Mesenchymal stem cell (in vitro differentiated cells and primary cell): Measurements from ENCODE around the gene BABAM2.

Source experiments
- DNase-seq: peaks from one replicate; pipeline ENCODE4 v3.0.0-alpha.2; 2013
- H2AFZ ChIP-seq: one replicate; pipeline ENCODE4 v1.6.1; 2013; ENCODE audit warnings: low read depth, mild to moderate bottlenecking, control low read depth, inconsistent platforms, low read length, moderate library complexity
- H2AK5ac ChIP-seq: 2 replicates; pipeline ENCODE4 v1.6.1; 2013; ENCODE audit warnings: low read length, moderate library complexity, mild to moderate bottlenecking, inconsistent platforms; ENCODE audit not compliant: severe bottlenecking
- H2BK120ac ChIP-seq: one replicate; pipeline ENCODE4 v1.6.1; 2013; ENCODE audit warnings: low read depth, mild to moderate bottlenecking, inconsistent platforms, low read length, moderate library complexity
- H2BK12ac ChIP-seq, 2 experiments: one replicate each; pipeline ENCODE4 v1.6.1; 2013; ENCODE audit warnings: inconsistent platforms in 2 of 2, low read length in 2 of 2, mild to moderate bottlenecking in 2 of 2, moderate library complexity in 2 of 2, control low read depth in 1 of 2
- H2BK15ac ChIP-seq: one replicate; pipeline ENCODE4 v1.6.1; 2013; ENCODE audit warnings: mild to moderate bottlenecking, low read depth, inconsistent platforms; ENCODE audit not compliant: poor library complexity, severe bottlenecking
- H2BK5ac ChIP-seq: 2 replicates; pipeline ENCODE4 v1.6.1; 2013; ENCODE audit warnings: low read depth, mild to moderate bottlenecking, low read length, control low read depth, inconsistent platforms; ENCODE audit not compliant: poor library complexity, severe bottlenecking
- H3K14ac ChIP-seq, 2 experiments: one replicate each; pipeline ENCODE4 v1.6.1; 2013; ENCODE audit warnings: inconsistent platforms in 2 of 2, low read length in 2 of 2, control low read depth in 1 of 2, mild to moderate bottlenecking in 1 of 2, moderate library complexity in 1 of 2
- H3K18ac ChIP-seq, 2 experiments: one replicate each; pipeline ENCODE4 v1.6.1; 2013; ENCODE audit warnings: inconsistent platforms in 2 of 2, low read length in 2 of 2, control low read depth in 1 of 2, low read depth in 1 of 2, mild to moderate bottlenecking in 1 of 2
- H3K23ac ChIP-seq, 2 experiments: one replicate each; pipeline ENCODE4 v1.6.1; 2013; ENCODE audit warnings: inconsistent platforms in 2 of 2, low read length in 2 of 2, mild to moderate bottlenecking in 2 of 2, moderate library complexity in 2 of 2, control low read depth in 1 of 2
- H3K27ac ChIP-seq: 2 replicates; pipeline ENCODE4 v1.5.1; 2013; ENCODE audit warnings: mild to moderate bottlenecking, moderate library complexity, low read length, control low read depth, inconsistent platforms; ENCODE audit not compliant: poor library complexity, severe bottlenecking
- H3K27me3 ChIP-seq, 2 experiments: 2 replicates each; pipeline versions ENCODE4 v1.6.1 to v1.7.0; 2013; ENCODE audit warnings: low read length in 2 of 2, mild to moderate bottlenecking in 2 of 2, moderate library complexity in 2 of 2, control low read depth in 1 of 2, inconsistent platforms in 1 of 2; ENCODE audit not compliant: control insufficient read depth in 1 of 2, insufficient read depth in 1 of 2
- H3K36me3 ChIP-seq, 2 experiments: 2 replicates each; pipeline versions ENCODE4 v1.6.1 to v1.7.0; 2013; ENCODE audit warnings: low read length in 2 of 2, control low read depth in 1 of 2, inconsistent platforms in 1 of 2, low read depth in 1 of 2, mild to moderate bottlenecking in 1 of 2; ENCODE audit not compliant: insufficient read depth in 2 of 2, control insufficient read depth in 1 of 2
- H3K4ac ChIP-seq, 2 experiments: one replicate each; pipeline ENCODE4 v1.6.1; 2013; ENCODE audit warnings: inconsistent platforms in 2 of 2, low read length in 2 of 2, mild to moderate bottlenecking in 2 of 2, moderate library complexity in 2 of 2, control low read depth in 1 of 2, low read depth in 1 of 2
- H3K4me1 ChIP-seq: 2 replicates; pipeline ENCODE4 v1.6.1; 2013; ENCODE audit warnings: low read depth, low read length, control low read depth; ENCODE audit not compliant: control insufficient read depth, insufficient read depth
- H3K4me2 ChIP-seq: 2 replicates; pipeline ENCODE4 v1.6.1; 2013; ENCODE audit warnings: low read length, mild to moderate bottlenecking, inconsistent platforms; ENCODE audit not compliant: poor library complexity, severe bottlenecking
- H3K4me3 ChIP-seq, 2 experiments: 2 replicates each; pipeline versions ENCODE4 v1.5.1 to v1.7.0; 2013; ENCODE audit warnings: low read length in 2 of 2, mild to moderate bottlenecking in 2 of 2, control low read depth in 1 of 2, low read depth in 1 of 2; ENCODE audit not compliant: insufficient read depth in 1 of 2
- H3K79me1 ChIP-seq: replicated peaks from 2 replicates; pipeline ENCODE4 v1.6.1; 2013; ENCODE audit warnings: mild to moderate bottlenecking, control low read depth, low read length, inconsistent platforms; ENCODE audit not compliant: poor library complexity, severe bottlenecking
- H3K9ac ChIP-seq: 2 replicates; pipeline ENCODE4 v1.7.0; 2013; ENCODE audit warnings: mild to moderate bottlenecking, low read length, moderate library complexity
- H3K9me3 ChIP-seq: 2 replicates; pipeline ENCODE4 v1.7.0; 2013; ENCODE audit warnings: mild to moderate bottlenecking, low read length; ENCODE audit not compliant: control insufficient read depth
- H4K8ac ChIP-seq: one replicate; pipeline ENCODE4 v1.6.1; 2013; ENCODE audit warnings: inconsistent platforms, mild to moderate bottlenecking, low read length, moderate library complexity
- H4K91ac ChIP-seq: one replicate; pipeline ENCODE4 v1.6.1; 2013; ENCODE audit warnings: mild to moderate bottlenecking, low read length, inconsistent platforms
- WGBS: methylation state at CpG from one replicate; pipeline ENCODE4 v1.1.7; 2013; ENCODE audit warnings: mixed read lengths; 5-methylcytosine and 5-hydroxymethylcytosine counted together

Gene BABAM2

GRCh38 chr2:27929916-27930486, 39.5 kb downstream of the BABAM2 start:
- Histone ChIP-seq H2BK15ac (no peak overlapping the region), H3K18ac (no peak overlapping the region), H3K4me1 (peaks cover 2% of the 10 kb centered on the region), H2AFZ (no peak overlapping the region), H3K9me3 (no peaks in the 10 kb centered on the region), H2BK120ac (no peak overlapping the region), H3K4me3 (no peak overlapping the region), H3K9ac (no peak overlapping the region), H4K8ac (no peak overlapping the region), H3K79me1 (peaks cover 17% of the 10 kb centered on the region), H3K23ac (no peak overlapping the region), H3K14ac (no peak overlapping the region), H2AK5ac (peak overlapping the region; percentile 18), H4K91ac (no peak overlapping the region), H2BK12ac (no peak overlapping the region), H3K27me3 (no peaks in the 10 kb centered on the region), H3K4ac (no peak overlapping the region), H2BK5ac (no peak overlapping the region), H3K4me2 (no peak overlapping the region), H3K36me3 (peaks cover 0 to 30% of the 10 kb centered on the region in 2 experiments), H3K27ac (no peak overlapping the region)
- no peak for DNase-seq
- WGBS: 86% methylated on average over 10 of the region's 11 CpGs

- no peak overlapping the region for H2BK12ac ChIP-seq
- no peak overlapping the region for H3K18ac ChIP-seq
- H4K91ac ChIP-seq: no peak overlapping the region
- no peak overlapping the region for H2BK5ac ChIP-seq
- no peak overlapping the region for H4K8ac ChIP-seq
- H3K4ac ChIP-seq: no peak overlapping the region
- no peaks in the 10 kb centered on the region for H3K4me1 ChIP-seq
- H3K36me3 ChIP-seq: peaks cover 0 to 28% of the 10 kb centered on the region in 2 experiments
- no peak overlapping the region for H2BK120ac ChIP-seq
- peak overlapping the region; percentile 20 for H3K27ac ChIP-seq
- H3K79me1 ChIP-seq: peaks cover 8% of the 10 kb centered on the region
- WGBS: 86% methylated on average over 3 of the region's 4 CpGs
- no peaks in the 10 kb centered on the region for H3K27me3 ChIP-seq
- no peak overlapping the region for H2AFZ ChIP-seq
- no peak overlapping the region for H3K4me2 ChIP-seq
- H3K9ac ChIP-seq: no peak overlapping the region
- DNase-seq: no peak
- no peak overlapping the region for H3K14ac ChIP-seq
- H3K9me3 ChIP-seq: no peaks in the 10 kb centered on the region
- no peak overlapping the region for H2AK5ac ChIP-seq
- no peak overlapping the region for H3K4me3 ChIP-seq
- H3K23ac ChIP-seq: no peak overlapping the region
- no peak overlapping the region for H2BK15ac ChIP-seq
Observed at GRCh38 chr2:27931361-27931950, 40.9 kb downstream of the BABAM2 start.

- Histone ChIP-seq H3K79me1 (peaks cover 8% of the 10 kb centered on the region), H2BK12ac (no peak overlapping the region), H2BK5ac (no peak overlapping the region), H3K18ac (no peak overlapping the region), H3K36me3 (peaks cover 0 to 28% of the 10 kb centered on the region in 2 experiments), H2AK5ac (peak overlapping the region; percentile 84), H3K9me3 (no peaks in the 10 kb centered on the region), H3K27me3 (no peaks in the 10 kb centered on the region), H3K23ac (no peak overlapping the region), H3K4me3 (no peak overlapping the region), H4K8ac (no peak overlapping the region), H3K9ac (no peak overlapping the region), H3K14ac (no peak overlapping the region), H3K4me1 (no peaks in the 10 kb centered on the region), H4K91ac (no peak overlapping the region), H3K4me2 (no peak overlapping the region), H3K4ac (no peak overlapping the region), H3K27ac (peak overlapping the region; percentile 59), H2BK15ac (no peak overlapping the region), H2AFZ (no peak overlapping the region), H2BK120ac (no peak overlapping the region)
- peak; percentile 15 for DNase-seq
- WGBS: 73% methylated on average over 2 of the region's 2 CpGs
Observed at GRCh38 chr2:27932396-27932795, 41.9 kb downstream of the BABAM2 start.

GRCh38 chr2:27935026-27935425, 44.5 kb downstream of the BABAM2 start:
- Histone ChIP-seq H3K4me2 (no peak overlapping the region), H2AFZ (no peak overlapping the region), H2AK5ac (no peak overlapping the region), H3K9me3 (no peaks in the 10 kb centered on the region), H3K4me1 (no peaks in the 10 kb centered on the region), H3K79me1 (peaks cover 5% of the 10 kb centered on the region), H3K27ac (no peak overlapping the region), H3K14ac (no peak overlapping the region), H3K18ac (no peak overlapping the region), H3K23ac (no peak overlapping the region), H2BK120ac (no peak overlapping the region), H4K91ac (no peak overlapping the region), H4K8ac (no peak overlapping the region), H3K9ac (no peak overlapping the region), H3K27me3 (no peaks in the 10 kb centered on the region), H2BK15ac (no peak overlapping the region), H3K4me3 (no peak overlapping the region), H2BK12ac (no peak overlapping the region), H2BK5ac (no peak overlapping the region), H3K4ac (no peak overlapping the region), H3K36me3 (peaks cover 0 to 27% of the 10 kb centered on the region in 2 experiments)
- DNase-seq: no peak
- 100% methylated on average over 3 of the region's 3 CpGs for WGBS
